Keratinocyte (primary cell): ENCODE data around the gene POMT1. TPM values are rescaled to one million over a fixed set of nuclear protein-coding genes. Genes with fewer than 3 reads are reported as not detected.

ENCODE experiments used
- DNase-seq: peaks from one replicate; pipeline ENCODE4 v3.0.0-alpha.2; 2011; ENCODE audit warnings: low read depth, missing footprints, low spot score
- FAIRE-seq: peaks from 2 replicates; lab custom pipeline; 2011; peaks lifted over from hg19 to GRCh38; lab: Jason Lieb, UNC
- H2AFZ ChIP-seq: 2 replicates; pipeline ENCODE4 v1.6.0; 2012; ENCODE audit warnings: low read length, control low read depth, inconsistent platforms; ENCODE audit not compliant: control insufficient read depth
- H3K27ac ChIP-seq: 2 replicates; pipeline ENCODE4 v1.5.1; 2011; ENCODE audit warnings: low read length; ENCODE audit not compliant: control insufficient read depth, insufficient read depth
- H3K27me3 ChIP-seq: 3 replicates; pipeline ENCODE4 v1.6.0; 2011; ENCODE audit warnings: low read length; ENCODE audit not compliant: control insufficient read depth, insufficient read depth; ENCODE audit errors: extremely low read depth
- H3K36me3 ChIP-seq, 2 experiments: 2 replicates in 1 of 2; 3 replicates in 1 of 2; pipeline ENCODE4 v1.5.1; 2011; ENCODE audit warnings: low read length in 2 of 2, mild to moderate bottlenecking in 1 of 2; ENCODE audit not compliant: control insufficient read depth in 2 of 2, insufficient read depth in 2 of 2; ENCODE audit errors: extremely low read depth in 1 of 2
- H3K4me1 ChIP-seq: 3 replicates; pipeline ENCODE4 v1.5.1; 2011; ENCODE audit warnings: low read length; ENCODE audit not compliant: control insufficient read depth, insufficient read depth; ENCODE audit errors: extremely low read depth
- H3K4me2 ChIP-seq: 3 replicates; pipeline ENCODE4 v1.6.0; 2011; ENCODE audit warnings: low read depth, low read length; ENCODE audit not compliant: control insufficient read depth, insufficient read depth; ENCODE audit errors: extremely low read depth
- H3K4me3 ChIP-seq, 3 experiments: fragments of 200-600 bp in 1 of 3; sonication (generic) in 1 of 3; 2 replicates in 2 of 3; 3 replicates in 1 of 3; pipeline ENCODE4 v1.5.1; 2011 to 2016; ENCODE audit warnings: low read length in 3 of 3, mild to moderate bottlenecking in 3 of 3, control low read depth in 2 of 3, inconsistent platforms in 1 of 3, low read depth in 1 of 3, mixed read lengths in 1 of 3, mixed run types in 1 of 3, moderate library complexity in 1 of 3; ENCODE audit not compliant: control insufficient read depth in 2 of 3, insufficient read depth in 2 of 3; ENCODE audit errors: extremely low read depth in 1 of 3
- H3K79me2 ChIP-seq: 2 replicates; pipeline ENCODE4 v1.6.0; 2012; ENCODE audit warnings: low read length; ENCODE audit not compliant: control insufficient read depth, insufficient read depth
- H3K9ac ChIP-seq: 3 replicates; pipeline ENCODE4 v1.6.0; 2011; ENCODE audit warnings: low read length; ENCODE audit not compliant: control insufficient read depth, insufficient read depth; ENCODE audit errors: extremely low read depth
- H3K9me1 ChIP-seq: 3 replicates; pipeline ENCODE4 v1.6.0; 2011; ENCODE audit warnings: low read length; ENCODE audit not compliant: control insufficient read depth, insufficient read depth; ENCODE audit errors: extremely low read depth
- H3K9me3 ChIP-seq: 2 replicates; pipeline ENCODE4 v1.5.1; 2012; ENCODE audit warnings: low read depth, low read length; ENCODE audit not compliant: control insufficient read depth
- H4K20me1 ChIP-seq: 3 replicates; pipeline ENCODE4 v1.6.0; 2011; ENCODE audit warnings: low read length; ENCODE audit not compliant: control insufficient read depth, insufficient read depth; ENCODE audit errors: extremely low read depth
- EZH2 ChIP-seq: IDR thresholded peaks from one replicate; pipeline ENCODE4 v1.6.1; 2012; ENCODE audit warnings: inconsistent platforms, mild to moderate bottlenecking, low read length, moderate library complexity
- dilution Hi-C: fragments of 300-500 bp; cut with MboI; formaldehyde crosslinking; loops from one replicate; pipeline ENCODE4 v1.7.0; 2020; ENCODE audit warnings: low sequenced_read_pairs; ENCODE audit not compliant: extremely low pct_ligation_motif_present
- polyA plus RNA-seq, 5 experiments: library from polyadenylated mRNA; depleted of rRNA in 3 of 5; stranded (reverse) in 3 of 5; stranded (forward) in 1 of 5; unstranded in 1 of 5; fragments of >200 nt; gene quantifications; 1 replicate in 1 of 5; 2 replicates in 3 of 5; 3 replicates in 1 of 5; pipeline versions ENCODE4 v1.2.1 to v1.2.3, GENCODE V29; 2011 to 2012; ENCODE audit warnings: missing spikeins in 2 of 5, low read depth in 1 of 5, low replicate concordance in 1 of 5
- TF ChIP-seq, protein P1 (sequence below), 3 experiments: IDR thresholded peaks in 1 of 3; conservative IDR thresholded peaks in 1 of 3; optimal IDR thresholded peaks in 1 of 3; 2 replicates in 2 of 3; 3 replicates in 1 of 3; pipeline versions ENCODE3 to v1.5.1; 2011; ENCODE audit warnings: low read length in 3 of 3, mild to moderate bottlenecking in 3 of 3, moderate library complexity in 2 of 3, control low read depth in 1 of 3, inconsistent platforms in 1 of 3; ENCODE audit not compliant: insufficient read depth in 2 of 3; ENCODE audit errors: extremely low read depth in 1 of 3

The POMT1 gene
- polyA plus RNA-seq, 1 donor (not counting 4 experiments of a cell fraction or from before 2014, with no cell fraction given) = 10.3 TPM

GRCh38 chr9:131484051-131484445, 18.7 kb upstream of the POMT1 start:
- H3K36me3 ChIP-seq = peaks cover 72 to 73% of the 10 kb centered on the region in 2 experiments
- no peak overlapping the region for H3K27ac ChIP-seq
- H3K4me1 ChIP-seq = peaks cover 4% of the 10 kb centered on the region
- TF ChIP-seq, protein P1, sequence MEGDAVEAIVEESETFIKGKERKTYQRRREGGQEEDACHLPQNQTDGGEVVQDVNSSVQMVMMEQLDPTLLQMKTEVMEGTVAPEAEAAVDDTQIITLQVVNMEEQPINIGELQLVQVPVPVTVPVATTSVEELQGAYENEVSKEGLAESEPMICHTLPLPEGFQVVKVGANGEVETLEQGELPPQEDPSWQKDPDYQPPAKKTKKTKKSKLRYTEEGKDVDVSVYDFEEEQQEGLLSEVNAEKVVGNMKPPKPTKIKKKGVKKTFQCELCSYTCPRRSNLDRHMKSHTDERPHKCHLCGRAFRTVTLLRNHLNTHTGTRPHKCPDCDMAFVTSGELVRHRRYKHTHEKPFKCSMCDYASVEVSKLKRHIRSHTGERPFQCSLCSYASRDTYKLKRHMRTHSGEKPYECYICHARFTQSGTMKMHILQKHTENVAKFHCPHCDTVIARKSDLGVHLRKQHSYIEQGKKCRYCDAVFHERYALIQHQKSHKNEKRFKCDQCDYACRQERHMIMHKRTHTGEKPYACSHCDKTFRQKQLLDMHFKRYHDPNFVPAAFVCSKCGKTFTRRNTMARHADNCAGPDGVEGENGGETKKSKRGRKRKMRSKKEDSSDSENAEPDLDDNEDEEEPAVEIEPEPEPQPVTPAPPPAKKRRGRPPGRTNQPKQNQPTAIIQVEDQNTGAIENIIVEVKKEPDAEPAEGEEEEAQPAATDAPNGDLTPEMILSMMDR (optimal IDR thresholded peaks at IDR 0.05 in 1 of 3, IDR thresholded peaks at IDR 0.05 in 1 of 3, conservative IDR thresholded peaks at IDR 0.05 in 1 of 3; ENCODE audit: extremely low read depth in 1 of 3, insufficient read depth in 2 of 3, low read length in 3 of 3) = no peak
- TF ChIP-seq EZH2 = no peak
- no peak for FAIRE-seq
- no peaks in the 10 kb centered on the region for H3K9me1 ChIP-seq
- H3K79me2 ChIP-seq = peaks cover 4% of the 10 kb centered on the region
- H3K4me2 ChIP-seq = no peak overlapping the region
- peaks cover 4% of the 10 kb centered on the region for H4K20me1 ChIP-seq
- no peak overlapping the region for H3K4me3 ChIP-seq
- H3K27me3 ChIP-seq = no peaks in the 10 kb centered on the region
- dilution Hi-C loops = no loop called here
- H3K9me3 ChIP-seq = no peaks in the 10 kb centered on the region
- H2AFZ ChIP-seq = no peak overlapping the region
- H3K9ac ChIP-seq = no peak overlapping the region
- no peak for DNase-seq

DNA sequence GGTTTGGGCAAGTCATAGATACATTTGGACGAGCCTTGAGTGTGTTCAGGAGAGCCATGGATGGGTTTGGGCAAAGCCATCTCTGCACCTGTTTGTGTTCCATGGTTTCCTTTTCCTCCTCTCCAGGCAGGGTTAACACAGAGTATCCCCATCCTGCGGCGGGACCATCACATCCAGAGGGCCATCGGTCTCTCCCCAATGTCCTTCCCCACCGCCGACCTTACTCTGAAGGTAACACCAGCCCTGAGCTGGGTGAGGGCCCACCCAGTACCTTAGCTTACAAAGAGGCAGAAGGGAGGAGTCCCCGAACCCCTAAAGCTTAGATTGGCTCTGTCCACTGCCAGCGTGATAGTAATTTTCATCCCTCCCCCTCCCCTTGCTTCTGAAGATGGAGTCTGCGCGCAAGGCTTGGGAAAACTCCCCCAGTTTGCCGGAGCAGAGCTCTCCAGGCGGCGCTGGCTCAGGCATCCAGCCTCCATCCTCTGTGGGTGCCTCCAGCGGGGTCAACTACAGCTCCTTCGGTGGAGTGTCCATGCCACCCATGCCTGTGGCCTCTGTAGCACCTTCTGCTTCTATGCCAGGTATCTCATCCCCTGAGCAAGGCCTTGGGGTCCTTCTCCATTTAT, 18.0 kb upstream of the POMT1 start:
- Histone ChIP-seq H3K27me3 (no peaks in the 10 kb centered on the region), H3K9ac (no peak overlapping the region), H4K20me1 (peaks cover 4% of the 10 kb centered on the region), H3K79me2 (peaks cover 2% of the 10 kb centered on the region), H3K4me2 (no peak overlapping the region), H3K9me1 (no peaks in the 10 kb centered on the region), H3K9me3 (no peaks in the 10 kb centered on the region), H2AFZ (no peak overlapping the region), H3K27ac (no peak overlapping the region), H3K4me3 (no peak overlapping the region), H3K36me3 (peaks cover 71 to 72% of the 10 kb centered on the region in 2 experiments), H3K4me1 (peaks cover 4% of the 10 kb centered on the region)
- DNase-seq (no peak), FAIRE-seq (no peak)
- TF ChIP-seq, protein P1 (optimal IDR thresholded peaks at IDR 0.05 in 1 of 3, IDR thresholded peaks at IDR 0.05 in 1 of 3, conservative IDR thresholded peaks at IDR 0.05 in 1 of 3; ENCODE audit: extremely low read depth in 1 of 3, insufficient read depth in 2 of 3, low read length in 3 of 3) = no peak
- no peak for TF ChIP-seq EZH2
- dilution Hi-C loops = no loop called here
